SU-DHL-6 (cell line): Measurements from ENCODE around the gene PPARGC1A.

Source experiments
- CTCF ChIP-seq: fragments of 200-600 bp; sonication (generic); IDR thresholded peaks from one replicate; pipeline ENCODE4 v1.5.1; 2017; ENCODE audit warnings: antibody characterized with exemption, mild to moderate bottlenecking, low read length, moderate library complexity; ENCODE audit not compliant: insufficient read depth, poor library complexity, severe bottlenecking
- EZH2phosphoT487 ChIP-seq: fragments of 200-600 bp; sonication (generic), shearing (Covaris generic); conservative IDR thresholded peaks from 2 replicates; pipeline ENCODE4 v1.6.1; 2018; ENCODE audit warnings: mild to moderate bottlenecking, antibody characterized with exemption, low read length, moderate library complexity, mixed read lengths

- TF ChIP-seq CTCF = no peak
- TF ChIP-seq EZH2phosphoT487 = no peak
Measured at GRCh38 chr4:23929248-23929647, 39.4 kb upstream of the PPARGC1A start.
